SK-N-SH treated with all-trans-retinoic acid at 6 μM for 48 hours (cell line): ENCODE measurements around the gene CDH24.

Experiments
- ATAC-seq: fragments of 200-7000 bp; cut with Tn5 transposase; 3 replicates; pipeline ENCODE4 v1.9.1; 2020; ENCODE audit warnings: mild to moderate bottlenecking, moderate library complexity
- ARNTL ChIP-seq: fragments of 450-650 bp; formaldehyde crosslinking; IDR thresholded peaks from 2 replicates; pipeline ENCODE4 v1.5.0; 2020; ENCODE audit warnings: low read depth, mild to moderate bottlenecking, moderate library complexity, borderline replicate concordance
- BACH2 ChIP-seq: fragments of 250-450 bp; sonication (Bioruptor Pico); IDR thresholded peaks from 2 replicates; pipeline ENCODE4 v1.9.0; 2021; ENCODE audit warnings: mild to moderate bottlenecking, borderline replicate concordance
- CSDC2 ChIP-seq: fragments of 250-450 bp; sonication (Bioruptor Pico); IDR thresholded peaks from 2 replicates; pipeline ENCODE4 v1.5.0; 2020; ENCODE audit warnings: mild to moderate bottlenecking, moderate library complexity
- GLIS3 ChIP-seq: fragments of 250-450 bp; sonication (Bioruptor Pico); IDR thresholded peaks from 2 replicates; pipeline ENCODE4 v1.5.0; 2020; ENCODE audit warnings: mild to moderate bottlenecking, moderate library complexity
- ISL1 ChIP-seq: fragments of 250-450 bp; sonication (Bioruptor Pico); IDR thresholded peaks from 2 replicates; pipeline ENCODE4 v2.1.2; 2022; ENCODE audit warnings: mild to moderate bottlenecking, moderate library complexity
- OSR1 ChIP-seq: fragments of 250-450 bp; sonication (Bioruptor Pico); IDR thresholded peaks from 2 replicates; pipeline ENCODE4 v1.8.0; 2022; ENCODE audit warnings: moderate library complexity, mild to moderate bottlenecking, inconsistent platforms
- PPARA ChIP-seq: fragments of 250-450 bp; sonication (Bioruptor Pico); IDR thresholded peaks from 2 replicates; pipeline ENCODE4 v1.5.0; 2020; ENCODE audit warnings: mild to moderate bottlenecking, borderline replicate concordance
- RARB ChIP-seq: fragments of 250-450 bp; sonication (Bioruptor Pico); IDR thresholded peaks from 2 replicates; pipeline ENCODE4 v1.8.0; 2021; ENCODE audit warnings: mild to moderate bottlenecking, moderate library complexity
- SNAI2 ChIP-seq: fragments of 250-450 bp; sonication (Bioruptor Pico); IDR thresholded peaks from 2 replicates; pipeline ENCODE4 v1.5.0; 2020; ENCODE audit warnings: mild to moderate bottlenecking, moderate library complexity
- TCF4 ChIP-seq: fragments of 250-450 bp; sonication (Bioruptor Pico); IDR thresholded peaks from 2 replicates; pipeline ENCODE4 v1.8.0; 2021; ENCODE audit warnings: mild to moderate bottlenecking, moderate library complexity, borderline replicate concordance
- ZC3H10 ChIP-seq: fragments of 250-450 bp; sonication (Bioruptor Pico); IDR thresholded peaks from 2 replicates; pipeline ENCODE4 v1.5.1; 2021; ENCODE audit warnings: mild to moderate bottlenecking, moderate library complexity
- ZFP3 ChIP-seq: fragments of 250-450 bp; sonication (Bioruptor Pico); IDR thresholded peaks from 2 replicates; pipeline ENCODE4 v1.5.0; 2020; ENCODE audit warnings: mild to moderate bottlenecking, moderate library complexity
- ZNF565 ChIP-seq: fragments of 450-650 bp; formaldehyde crosslinking; conservative IDR thresholded peaks from 2 replicates; pipeline ENCODE4 v1.5.0; 2020; ENCODE audit warnings: low read depth, mild to moderate bottlenecking, moderate library complexity
- ZNF70 ChIP-seq: fragments of 450-650 bp; formaldehyde crosslinking; IDR thresholded peaks from 2 replicates; pipeline ENCODE4 v1.5.0; 2020; ENCODE audit warnings: mild to moderate bottlenecking, moderate library complexity
- ZNF8 ChIP-seq: fragments of 450-650 bp; formaldehyde crosslinking; IDR thresholded peaks from 2 replicates; pipeline ENCODE4 v1.5.0; 2020; ENCODE audit warnings: mild to moderate bottlenecking, moderate library complexity
- TF ChIP-seq, protein P1 (sequence below): fragments of 250-450 bp; sonication (Bioruptor Pico); IDR thresholded peaks from 2 replicates; pipeline ENCODE4 v1.5.1; 2021; ENCODE audit warnings: mild to moderate bottlenecking, moderate library complexity
- TF ChIP-seq, protein P2 (sequence below): fragments of 250-450 bp; sonication (Bioruptor Pico); IDR thresholded peaks from 2 replicates; pipeline ENCODE4 v1.8.0; 2021; ENCODE audit warnings: low read depth, mild to moderate bottlenecking, moderate library complexity, borderline replicate concordance
- TF ChIP-seq, protein P3 (sequence below): fragments of 250-450 bp; sonication (Bioruptor Pico); IDR thresholded peaks from 2 replicates; pipeline ENCODE4 v1.5.1; 2020; ENCODE audit warnings: low read depth, mild to moderate bottlenecking, moderate library complexity
- TF ChIP-seq, protein P4 (sequence below): fragments of 250-450 bp; sonication (Bioruptor Pico); IDR thresholded peaks from 2 replicates; pipeline ENCODE4 v1.5.0; 2020; ENCODE audit warnings: mild to moderate bottlenecking, moderate library complexity

Gene CDH24

DNA sequence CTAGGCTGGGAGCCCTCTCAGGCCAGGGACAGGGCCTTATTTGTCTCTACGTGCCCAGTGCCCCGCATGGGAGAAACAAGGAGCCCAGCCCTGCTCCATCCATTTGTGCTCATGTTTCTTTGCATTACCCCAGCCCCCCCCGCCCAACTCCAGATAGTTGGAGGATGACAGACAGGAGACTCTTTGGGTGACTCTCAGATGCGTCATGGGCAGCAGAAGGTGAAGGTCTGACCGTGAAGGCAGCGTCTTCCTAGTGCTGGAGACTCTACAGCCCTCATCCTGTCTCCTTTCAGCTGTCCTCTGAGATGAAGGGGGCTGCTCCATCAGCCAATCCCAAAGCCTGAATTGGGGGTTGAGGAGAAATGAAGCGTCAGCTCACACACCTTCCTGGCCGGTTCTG lies 15.6 kb downstream of the CDH24 start (continued):
- no peak for TF ChIP-seq ARNTL
- TF ChIP-seq, protein P1, sequence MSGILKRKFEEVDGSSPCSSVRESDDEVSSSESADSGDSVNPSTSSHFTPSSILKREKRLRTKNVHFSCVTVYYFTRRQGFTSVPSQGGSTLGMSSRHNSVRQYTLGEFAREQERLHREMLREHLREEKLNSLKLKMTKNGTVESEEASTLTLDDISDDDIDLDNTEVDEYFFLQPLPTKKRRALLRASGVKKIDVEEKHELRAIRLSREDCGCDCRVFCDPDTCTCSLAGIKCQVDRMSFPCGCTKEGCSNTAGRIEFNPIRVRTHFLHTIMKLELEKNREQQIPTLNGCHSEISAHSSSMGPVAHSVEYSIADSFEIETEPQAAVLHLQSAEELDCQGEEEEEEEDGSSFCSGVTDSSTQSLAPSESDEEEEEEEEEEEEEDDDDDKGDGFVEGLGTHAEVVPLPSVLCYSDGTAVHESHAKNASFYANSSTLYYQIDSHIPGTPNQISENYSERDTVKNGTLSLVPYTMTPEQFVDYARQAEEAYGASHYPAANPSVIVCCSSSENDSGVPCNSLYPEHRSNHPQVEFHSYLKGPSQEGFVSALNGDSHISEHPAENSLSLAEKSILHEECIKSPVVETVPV (CRISPR knock-in tag) = no peak
- TF ChIP-seq, protein P2, sequence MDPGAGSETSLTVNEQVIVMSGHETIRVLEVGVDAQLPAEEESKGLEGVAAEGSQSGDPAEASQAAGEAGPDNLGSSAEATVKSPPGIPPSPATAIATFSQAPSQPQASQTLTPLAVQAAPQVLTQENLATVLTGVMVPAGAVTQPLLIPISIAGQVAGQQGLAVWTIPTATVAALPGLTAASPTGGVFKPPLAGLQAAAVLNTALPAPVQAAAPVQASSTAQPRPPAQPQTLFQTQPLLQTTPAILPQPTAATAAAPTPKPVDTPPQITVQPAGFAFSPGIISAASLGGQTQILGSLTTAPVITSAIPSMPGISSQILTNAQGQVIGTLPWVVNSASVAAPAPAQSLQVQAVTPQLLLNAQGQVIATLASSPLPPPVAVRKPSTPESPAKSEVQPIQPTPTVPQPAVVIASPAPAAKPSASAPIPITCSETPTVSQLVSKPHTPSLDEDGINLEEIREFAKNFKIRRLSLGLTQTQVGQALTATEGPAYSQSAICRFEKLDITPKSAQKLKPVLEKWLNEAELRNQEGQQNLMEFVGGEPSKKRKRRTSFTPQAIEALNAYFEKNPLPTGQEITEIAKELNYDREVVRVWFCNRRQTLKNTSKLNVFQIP (CRISPR knock-in tag) = no peak
- TF ChIP-seq PPARA (CRISPR knock-in tag) = no peak
- TF ChIP-seq SNAI2 (CRISPR knock-in tag) = no peak
- TF ChIP-seq, protein P3, sequence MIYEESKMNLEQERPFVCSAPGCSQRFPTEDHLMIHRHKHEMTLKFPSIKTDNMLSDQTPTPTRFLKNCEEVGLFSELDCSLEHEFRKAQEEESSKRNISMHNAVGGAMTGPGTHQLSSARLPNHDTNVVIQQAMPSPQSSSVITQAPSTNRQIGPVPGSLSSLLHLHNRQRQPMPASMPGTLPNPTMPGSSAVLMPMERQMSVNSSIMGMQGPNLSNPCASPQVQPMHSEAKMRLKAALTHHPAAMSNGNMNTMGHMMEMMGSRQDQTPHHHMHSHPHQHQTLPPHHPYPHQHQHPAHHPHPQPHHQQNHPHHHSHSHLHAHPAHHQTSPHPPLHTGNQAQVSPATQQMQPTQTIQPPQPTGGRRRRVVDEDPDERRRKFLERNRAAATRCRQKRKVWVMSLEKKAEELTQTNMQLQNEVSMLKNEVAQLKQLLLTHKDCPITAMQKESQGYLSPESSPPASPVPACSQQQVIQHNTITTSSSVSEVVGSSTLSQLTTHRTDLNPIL (CRISPR knock-in tag) = no peak

DNA sequence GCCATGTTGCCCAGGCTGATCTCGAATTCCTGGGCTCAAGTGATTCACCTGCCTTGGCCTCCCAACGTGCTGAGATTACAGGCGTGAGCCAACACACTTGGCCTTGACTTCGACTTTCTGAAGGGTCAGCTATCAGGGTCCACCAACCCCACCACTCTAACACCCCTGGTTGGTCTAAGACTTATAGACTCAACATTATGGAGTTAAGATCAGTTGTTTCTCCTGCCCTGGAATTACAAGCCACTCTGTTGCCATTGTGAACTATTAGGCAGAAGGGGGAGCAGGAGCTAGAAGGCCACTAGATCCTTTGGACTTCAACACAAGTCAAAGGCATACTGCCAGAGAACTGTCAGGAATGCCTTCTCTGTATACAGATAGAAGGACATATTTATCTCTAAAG lies 17.2 kb downstream of the CDH24 start:
- no peak for ATAC-seq

DNA sequence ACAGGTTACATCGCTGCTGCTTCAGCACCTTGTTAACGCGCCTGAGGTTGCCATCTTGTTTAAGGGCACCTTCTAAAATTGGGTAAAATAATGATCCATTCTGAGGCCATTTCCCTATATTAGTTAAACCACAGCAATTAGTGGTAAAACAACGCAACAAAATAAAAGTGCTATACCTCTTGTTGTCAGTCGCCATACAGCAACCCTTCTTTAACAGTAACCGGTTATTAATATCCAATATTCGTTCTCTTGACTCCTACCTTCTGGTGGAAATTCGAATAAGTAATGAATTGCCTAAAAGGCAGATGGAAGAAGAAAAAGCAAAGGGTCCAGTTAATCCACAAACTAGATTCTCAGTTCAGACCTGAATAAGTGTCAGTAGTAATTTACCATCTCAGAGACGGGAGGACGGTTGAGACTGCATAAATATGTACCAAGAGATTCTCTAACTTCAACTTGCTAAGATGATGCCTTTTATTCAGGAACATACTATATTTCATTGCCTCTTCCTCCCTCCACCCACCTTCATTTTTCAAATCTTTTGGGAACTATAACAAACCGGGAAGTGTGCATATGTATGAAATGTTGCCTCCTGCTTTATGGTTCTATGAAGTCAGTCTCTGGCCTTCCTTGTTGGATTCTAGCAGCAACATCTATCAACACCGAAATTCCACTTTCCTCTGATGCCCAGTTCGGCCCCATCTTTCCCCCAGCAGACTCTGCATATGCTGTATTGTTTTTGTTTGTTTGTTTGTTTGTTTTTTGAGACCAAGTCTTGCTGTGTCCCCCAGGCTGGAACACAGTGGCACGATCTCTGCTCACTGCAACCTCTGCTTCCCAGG lies 21.8 kb downstream of the CDH24 start:
- TF ChIP-seq OSR1 (CRISPR knock-in tag) (no peak), BACH2 (CRISPR knock-in tag) (0 out of 2 replicates have a peak, but pooled peaks have one; percentile 30)
- ATAC-seq = no peak

More for the DNA sequence above, 17.2 kb downstream of the CDH24 start:
- TF ChIP-seq ZNF565 (CRISPR knock-in tag) (no peak), ZNF70 (no peak), SNAI2 (CRISPR knock-in tag) (no peak), ISL1 (CRISPR knock-in tag) (no peak), OSR1 (CRISPR knock-in tag) (no peak), TCF4 (CRISPR knock-in tag) (no peak), CSDC2 (CRISPR knock-in tag) (no peak), ZC3H10 (no peak), GLIS3 (CRISPR knock-in tag) (no peak), ZNF8 (CRISPR knock-in tag) (no peak)
- TF ChIP-seq, protein P2 (CRISPR knock-in tag) = no peak

DNA sequence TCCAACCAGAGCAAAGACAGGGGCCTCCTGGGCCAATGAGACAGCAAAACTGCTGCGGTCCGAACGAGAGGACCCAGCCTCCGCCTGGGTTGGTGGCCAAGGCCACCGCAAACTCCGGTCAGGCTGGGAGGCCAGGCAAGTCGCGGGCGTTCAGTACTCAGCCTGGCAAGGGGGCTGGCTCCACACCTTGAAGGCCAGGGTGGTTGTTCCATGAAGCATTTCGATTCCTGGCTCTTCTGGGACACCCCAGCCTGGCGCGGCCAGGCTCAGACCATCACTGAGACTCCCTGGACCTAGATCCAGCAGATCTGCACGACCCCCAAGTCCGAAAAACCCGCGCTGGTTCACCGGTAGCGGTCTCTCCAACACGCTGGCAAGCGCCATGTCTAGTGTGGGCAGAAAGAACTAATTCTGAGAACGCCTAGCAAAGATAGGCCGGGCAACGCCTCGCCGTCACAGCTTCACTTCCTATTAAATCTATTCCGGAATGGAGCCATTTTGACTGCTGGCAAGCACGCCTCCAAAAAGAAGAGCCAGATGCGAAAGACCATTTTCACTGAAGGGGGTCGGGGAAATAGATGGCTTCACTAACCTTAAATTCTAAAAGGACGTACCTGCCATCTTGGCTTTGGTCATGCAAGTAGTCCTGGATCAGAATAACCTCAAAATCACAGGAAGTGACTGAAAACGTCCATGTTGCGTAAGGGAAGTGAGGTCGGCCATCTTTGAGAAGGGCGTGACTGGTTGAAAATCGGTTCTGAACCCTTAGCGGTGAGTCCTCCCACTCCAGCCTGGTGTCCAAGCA lies 22.6 kb downstream of the CDH24 start, which contains the start of gene PSMB5:
PSMB5 (minus strand) TSS at position 403 of the 805 bp plus-strand sequence; CDS start at position 384, 19 bp downstream.
- peak; percentile 99 for ATAC-seq
- TF ChIP-seq, protein P3 (CRISPR knock-in tag) = no peak
- TF ChIP-seq GLIS3 (CRISPR knock-in tag) (no peak), TCF4 (CRISPR knock-in tag) (no peak), ISL1 (CRISPR knock-in tag) (no peak), ZNF70 (no peak), ZC3H10 (no peak), BACH2 (CRISPR knock-in tag) (no peak), OSR1 (CRISPR knock-in tag) (no peak), PPARA (CRISPR knock-in tag) (no peak), ARNTL (no peak), ZFP3 (CRISPR knock-in tag) (no peak), CSDC2 (CRISPR knock-in tag) (no peak), ZNF8 (CRISPR knock-in tag) (no peak), RARB (no peak)
- TF ChIP-seq, protein P1 (CRISPR knock-in tag) = no peak
- TF ChIP-seq, protein P4, sequence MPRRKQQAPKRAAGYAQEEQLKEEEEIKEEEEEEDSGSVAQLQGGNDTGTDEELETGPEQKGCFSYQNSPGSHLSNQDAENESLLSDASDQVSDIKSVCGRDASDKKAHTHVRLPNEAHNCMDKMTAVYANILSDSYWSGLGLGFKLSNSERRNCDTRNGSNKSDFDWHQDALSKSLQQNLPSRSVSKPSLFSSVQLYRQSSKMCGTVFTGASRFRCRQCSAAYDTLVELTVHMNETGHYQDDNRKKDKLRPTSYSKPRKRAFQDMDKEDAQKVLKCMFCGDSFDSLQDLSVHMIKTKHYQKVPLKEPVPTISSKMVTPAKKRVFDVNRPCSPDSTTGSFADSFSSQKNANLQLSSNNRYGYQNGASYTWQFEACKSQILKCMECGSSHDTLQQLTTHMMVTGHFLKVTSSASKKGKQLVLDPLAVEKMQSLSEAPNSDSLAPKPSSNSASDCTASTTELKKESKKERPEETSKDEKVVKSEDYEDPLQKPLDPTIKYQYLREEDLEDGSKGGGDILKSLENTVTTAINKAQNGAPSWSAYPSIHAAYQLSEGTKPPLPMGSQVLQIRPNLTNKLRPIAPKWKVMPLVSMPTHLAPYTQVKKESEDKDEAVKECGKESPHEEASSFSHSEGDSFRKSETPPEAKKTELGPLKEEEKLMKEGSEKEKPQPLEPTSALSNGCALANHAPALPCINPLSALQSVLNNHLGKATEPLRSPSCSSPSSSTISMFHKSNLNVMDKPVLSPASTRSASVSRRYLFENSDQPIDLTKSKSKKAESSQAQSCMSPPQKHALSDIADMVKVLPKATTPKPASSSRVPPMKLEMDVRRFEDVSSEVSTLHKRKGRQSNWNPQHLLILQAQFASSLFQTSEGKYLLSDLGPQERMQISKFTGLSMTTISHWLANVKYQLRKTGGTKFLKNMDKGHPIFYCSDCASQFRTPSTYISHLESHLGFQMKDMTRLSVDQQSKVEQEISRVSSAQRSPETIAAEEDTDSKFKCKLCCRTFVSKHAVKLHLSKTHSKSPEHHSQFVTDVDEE (CRISPR knock-in tag) = no peak
